ENCODE measurements around the gene C1QC.

DNA sequence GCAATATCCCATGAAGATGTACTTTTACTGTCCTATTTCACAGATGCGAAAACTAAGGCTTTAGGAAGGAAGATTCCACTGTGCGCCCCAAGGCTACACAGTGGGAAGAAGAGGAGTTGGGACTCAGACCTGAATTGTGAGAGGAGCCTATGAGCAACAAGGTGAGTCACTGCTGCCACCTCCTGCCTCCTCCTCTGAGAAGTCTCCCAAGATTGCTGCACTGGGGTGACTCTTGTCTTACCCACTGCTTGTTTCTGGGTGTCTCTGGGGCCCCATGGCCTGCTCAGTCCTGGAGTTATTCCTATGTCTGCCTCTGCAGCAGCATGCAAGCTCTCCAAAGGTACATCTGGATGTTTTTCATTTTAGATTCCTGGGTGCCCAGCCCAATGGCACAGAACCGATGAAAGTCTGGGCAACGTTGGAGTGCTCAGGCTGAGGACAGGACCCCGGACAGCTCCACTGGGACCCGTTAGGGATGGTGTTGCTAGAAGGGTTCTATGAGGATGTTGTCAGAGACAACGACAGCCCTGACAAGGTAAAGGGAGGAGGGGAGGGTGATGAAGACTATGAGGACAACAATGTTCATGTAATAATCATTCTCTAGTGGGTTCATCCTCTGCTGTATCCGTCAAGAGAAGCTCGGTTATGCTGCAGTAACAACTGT, 18.0 kb upstream of the C1QC start:
- TF ChIP-seq CTCF (IDR thresholded peaks at IDR 0.05) (no peak), POLR2AphosphoS5 (IDR thresholded peaks at IDR 0.05) (no peak), POLR2A (IDR thresholded peaks at IDR 0.05) (no peak), EP300 (IDR thresholded peaks at IDR 0.05) (no peak)
